K562 (cell line): ENCODE results near the gene HMGA1.

ENCODE experiments used
- PTBP1 ChIP-seq: fragments of 200-400 bp; formaldehyde crosslinking; IDR thresholded peaks from 2 replicates; pipeline ENCODE4 v1.6.1; 2017; ENCODE audit warnings: low read depth, low read length
- PYGO2 ChIP-seq: fragments of 450-650 bp; IDR thresholded peaks from 2 replicates; pipeline ENCODE4 v1.6.1; 2016; ENCODE audit warnings: mild to moderate bottlenecking, missing genetic modification characterization, moderate library complexity, missing compliant biosample characterization
- ZNF274 ChIP-seq: IDR thresholded peaks from 2 replicates; pipeline ENCODE4 v1.6.1; 2011; ENCODE audit warnings: low read depth, mild to moderate bottlenecking, low read length, moderate library complexity, borderline replicate concordance
- TF ChIP-seq, protein P1 (sequence below), 3 experiments: fragments of 200-800 bp in 1 of 3; sonication (Bioruptor generic) in 1 of 3; sonication (generic) in 1 of 3; formaldehyde crosslinking in 1 of 3; IDR thresholded peaks; 2 replicates each; pipeline versions ENCODE4 v1.6.1 to v1.8.0; 2016 to 2022; ENCODE audit warnings: mild to moderate bottlenecking in 2 of 3, missing compliant biosample characterization in 2 of 3, missing genetic modification characterization in 2 of 3, missing genetic modification reagents in 1 of 3
- TF ChIP-seq, protein P2 (sequence below): fragments of 250-450 bp; sonication (Bioruptor Pico); IDR thresholded peaks from 2 replicates; pipeline ENCODE4 v1.5.0; 2021; ENCODE audit warnings: mild to moderate bottlenecking, borderline replicate concordance

DNA sequence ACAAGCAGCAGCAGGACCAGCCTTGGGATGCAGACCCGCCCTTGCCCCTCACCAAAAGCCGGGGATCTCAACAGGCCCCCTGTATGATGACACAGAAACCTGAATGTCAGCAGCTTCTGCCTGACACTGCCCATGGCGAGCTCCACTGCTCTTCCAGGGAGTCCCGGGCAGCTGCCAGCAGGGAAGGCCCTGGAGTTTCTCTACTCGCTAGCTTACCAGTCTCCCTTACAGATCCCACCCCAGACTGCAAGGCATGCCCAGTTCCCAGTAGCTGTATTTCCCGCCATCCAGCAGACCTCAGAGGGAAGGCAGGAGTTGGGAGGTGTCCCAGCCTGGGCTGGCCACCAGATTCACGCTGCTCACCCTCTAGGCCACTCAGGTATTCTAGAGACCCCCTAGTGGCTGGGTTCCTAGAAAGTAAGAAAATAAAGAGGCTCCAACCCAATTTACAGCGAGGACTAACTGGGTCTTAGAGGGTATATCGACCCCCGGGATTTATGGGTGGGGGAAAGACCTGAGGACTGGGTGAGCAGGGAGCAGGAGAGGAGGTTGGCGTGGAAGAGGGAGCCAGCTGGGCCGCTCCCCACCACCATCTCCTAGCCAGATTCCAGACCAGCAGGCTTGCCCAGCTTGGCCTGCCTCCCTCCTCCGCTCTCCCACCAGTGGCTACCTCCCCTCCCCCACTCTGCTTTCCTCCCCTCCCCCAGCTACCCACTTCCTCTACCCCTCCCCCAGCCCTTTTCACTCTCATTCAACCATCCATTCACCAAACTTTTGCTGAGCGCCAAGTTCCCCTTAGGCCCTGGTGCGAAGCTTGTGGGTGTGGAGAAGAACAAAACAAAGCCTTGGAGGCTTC lies 9.7 kb upstream of the HMGA1 start:
- TF ChIP-seq, protein P1, sequence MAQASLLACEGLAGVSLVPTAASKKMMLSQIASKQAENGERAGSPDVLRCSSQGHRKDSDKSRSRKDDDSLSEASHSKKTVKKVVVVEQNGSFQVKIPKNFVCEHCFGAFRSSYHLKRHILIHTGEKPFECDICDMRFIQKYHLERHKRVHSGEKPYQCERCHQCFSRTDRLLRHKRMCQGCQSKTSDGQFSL (CRISPR knock-in tag; IDR thresholded peaks at IDR 0.05) = no peak
- TF ChIP-seq, protein P1 (tag; IDR thresholded peaks at IDR 0.05) = no peak
- TF ChIP-seq PYGO2 (tag) (no peak), ZNF274 (no peak), PTBP1 (no peak)
- TF ChIP-seq, protein P2, sequence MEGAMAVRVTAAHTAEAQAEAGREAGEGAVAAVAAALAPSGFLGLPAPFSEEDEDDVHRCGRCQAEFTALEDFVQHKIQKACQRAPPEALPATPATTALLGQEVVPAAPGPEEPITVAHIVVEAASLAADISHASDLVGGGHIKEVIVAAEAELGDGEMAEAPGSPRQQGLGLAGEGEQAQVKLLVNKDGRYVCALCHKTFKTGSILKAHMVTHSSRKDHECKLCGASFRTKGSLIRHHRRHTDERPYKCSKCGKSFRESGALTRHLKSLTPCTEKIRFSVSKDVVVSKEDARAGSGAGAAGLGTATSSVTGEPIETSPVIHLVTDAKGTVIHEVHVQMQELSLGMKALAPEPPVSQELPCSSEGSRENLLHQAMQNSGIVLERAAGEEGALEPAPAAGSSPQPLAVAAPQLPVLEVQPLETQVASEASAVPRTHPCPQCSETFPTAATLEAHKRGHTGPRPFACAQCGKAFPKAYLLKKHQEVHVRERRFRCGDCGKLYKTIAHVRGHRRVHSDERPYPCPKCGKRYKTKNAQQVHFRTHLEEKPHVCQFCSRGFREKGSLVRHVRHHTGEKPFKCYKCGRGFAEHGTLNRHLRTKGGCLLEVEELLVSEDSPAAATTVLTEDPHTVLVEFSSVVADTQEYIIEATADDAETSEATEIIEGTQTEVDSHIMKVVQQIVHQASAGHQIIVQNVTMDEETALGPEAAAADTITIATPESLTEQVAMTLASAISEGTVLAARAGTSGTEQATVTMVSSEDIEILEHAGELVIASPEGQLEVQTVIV (CRISPR knock-in tag) = no peak
